Measurements from ENCODE around the gene EPHA6.

DNA sequence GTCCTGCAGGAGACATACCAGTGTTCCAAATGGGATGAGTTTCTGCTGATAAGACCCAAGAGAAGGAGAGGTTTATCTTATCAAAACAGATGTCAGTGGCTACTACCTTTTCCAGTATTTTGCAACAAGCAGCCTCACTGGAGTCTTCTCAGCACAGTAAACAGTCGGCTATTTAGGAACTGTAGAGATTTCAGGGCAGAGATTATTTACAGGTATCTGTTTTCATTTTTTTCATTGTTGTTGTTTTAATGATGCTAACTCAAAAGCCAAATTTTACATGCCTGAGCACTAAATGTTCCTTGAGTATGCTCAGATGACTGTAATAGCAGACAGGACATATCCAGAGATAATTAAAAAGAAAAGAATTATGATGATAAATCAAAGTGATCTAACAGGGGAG lies 252.1 kb downstream of the EPHA6 start:
- TF ChIP-seq CTCF (IDR thresholded peaks at IDR 0.05) (no peak), EP300 (IDR thresholded peaks at IDR 0.05; ENCODE audit: low read depth) (no peak), POLR2AphosphoS5 (IDR thresholded peaks at IDR 0.05) (no peak)

Data from transverse colon (tissue), 4 donors.